ENCODE results near the gene FBF1. TPM values are rescaled to one million over a fixed set of nuclear protein-coding genes. Genes with fewer than 3 reads are reported as not detected.

The FBF1 gene
- total RNA-seq, 4 donors from 2014 or later = 2.5 to 6.4 (median 5.8) TPM

GRCh38 chr17:75899767-75900468, 40.9 kb downstream of the FBF1 start:
- ATAC-seq (no peak), DNase-seq (no peak)
- intact Hi-C loops (cut with DNase I; ENCODE audit: low total_unique reads) (loop anchor here (5.0 kb wide), 2 partner anchors 118 to 133 kb away; partner anchors contain the start of genes GALK1 and UNK), in situ Hi-C loops (cut with MboI; ENCODE audit: low sequenced_read_pairs in 4 of 4) (loop anchor here in 1 of 4 donors (25.0 kb wide), 1 partner anchor 138 kb away; the partner anchor contains the start of gene GALK1)
- Histone ChIP-seq H3K4me3 (no peak overlapping the region), H3K27me3 (no peaks in the 10 kb centered on the region), H3K9me3 (no peaks in the 10 kb centered on the region), H3K4me1 (peaks cover 26 to 33% of the 10 kb centered on the region in 2 donors), H3K27ac (no peak overlapping the region), H3K36me3 (peaks cover 0 to 45% of the 10 kb centered on the region in 2 donors)
- TF ChIP-seq CTCF (IDR thresholded peaks at IDR 0.05 in 4 of 5, conservative IDR thresholded peaks at IDR 0.05 in 1 of 5) = no peak
- TF ChIP-seq POLR2A (IDR thresholded peaks at IDR 0.05) = no peak

GRCh38 chr17:75899353-75899752, 41.5 kb downstream of the FBF1 start:
- H3K27ac ChIP-seq = no peak overlapping the region
- H3K4me1 ChIP-seq = peaks cover 28 to 39% of the 10 kb centered on the region in 2 donors
- no peak overlapping the region for H3K4me3 ChIP-seq
- no peak for TF ChIP-seq POLR2A (IDR thresholded peaks at IDR 0.05)
- peaks cover 0 to 45% of the 10 kb centered on the region in 2 donors for H3K36me3 ChIP-seq
- intact Hi-C loops (cut with DNase I; ENCODE audit: low total_unique reads) (loop anchor here (5.0 kb wide), 2 partner anchors 117 to 132 kb away; partner anchors contain the start of genes GALK1 and UNK), in situ Hi-C loops (cut with MboI; ENCODE audit: low sequenced_read_pairs in 4 of 4) (loop anchor here in 1 of 4 donors (25.0 kb wide), 1 partner anchor 137 kb away; the partner anchor contains the start of gene GALK1)
- H3K27me3 ChIP-seq = no peaks in the 10 kb centered on the region
- ATAC-seq (no peak), DNase-seq (no peak)
- H3K9me3 ChIP-seq = no peaks in the 10 kb centered on the region

GRCh38 chr17:75898791-75899190, 42.1 kb downstream of the FBF1 start:
- H3K27me3 ChIP-seq = no peaks in the 10 kb centered on the region
- no peak for ATAC-seq
- no peak overlapping the region for H3K27ac ChIP-seq
- H3K9me3 ChIP-seq = no peaks in the 10 kb centered on the region
- H3K36me3 ChIP-seq = peaks cover 0 to 45% of the 10 kb centered on the region in 2 donors
- no peak for DNase-seq
- H3K4me3 ChIP-seq = no peak overlapping the region
- peaks cover 25 to 39% of the 10 kb centered on the region in 2 donors for H3K4me1 ChIP-seq
- in situ Hi-C loops (cut with MboI; ENCODE audit: low sequenced_read_pairs in 4 of 4) = loop anchor here in 1 of 4 donors (25.0 kb wide), 1 partner anchor 136 kb away; the partner anchor contains the start of gene GALK1
- TF ChIP-seq CTCF (IDR thresholded peaks at IDR 0.05 in 4 of 5, conservative IDR thresholded peaks at IDR 0.05 in 1 of 5) (no peak), POLR2A (IDR thresholded peaks at IDR 0.05) (no peak)
- intact Hi-C loops (cut with DNase I; ENCODE audit: low total_unique reads) = loop anchor here (5.0 kb wide), 2 partner anchors 116 to 131 kb away; partner anchors contain the start of genes GALK1 and UNK

GRCh38 chr17:75898065-75898464, 42.8 kb downstream of the FBF1 start:
- peaks cover 0 to 44% of the 10 kb centered on the region in 2 donors for H3K36me3 ChIP-seq

More at GRCh38 chr17:75898065-75898464, 42.8 kb downstream of the FBF1 start:
- peaks cover 18 to 33% of the 10 kb centered on the region in 2 donors for H3K4me1 ChIP-seq
- H3K4me3 ChIP-seq = no peak overlapping the region
- H3K9me3 ChIP-seq = no peaks in the 10 kb centered on the region
- intact Hi-C loops (cut with DNase I; ENCODE audit: low total_unique reads) = loop anchor here (5.0 kb wide), 2 partner anchors 116 to 131 kb away; partner anchors contain the start of genes GALK1 and UNK
- ATAC-seq (no peak), DNase-seq (no peak)
- in situ Hi-C loops (cut with MboI; ENCODE audit: low sequenced_read_pairs in 4 of 4) = loop anchor here in 1 of 4 donors (25.0 kb wide), 1 partner anchor 136 kb away; the partner anchor contains the start of gene GALK1
- no peaks in the 10 kb centered on the region for H3K27me3 ChIP-seq
- H3K27ac ChIP-seq = peak overlapping the region in 2 of 4 donors; percentile 96
- TF ChIP-seq CTCF (IDR thresholded peaks at IDR 0.05 in 4 of 5, conservative IDR thresholded peaks at IDR 0.05 in 1 of 5) (no peak), POLR2A (IDR thresholded peaks at IDR 0.05) (no peak)
